IMR-90 (cell line): Measurements from ENCODE around the gene SLC2A11. TPM values are rescaled to one million over a fixed set of nuclear protein-coding genes. Genes with fewer than 3 reads are reported as not detected.

Source experiments
- ATAC-seq: fragments of 200-7000 bp; cut with Tn5 transposase; 2 replicates; pipeline ENCODE4 v1.9.1; 2020; ENCODE audit warnings: low read depth, mild to moderate bottlenecking, moderate library complexity
- BruUV-seq: library from RNA; stranded (reverse); fragments of 400-500 nt; replicated peaks from 2 replicates; lab custom pipeline; 2021; lab: Mats Ljungman, UMichigan
- CTCF ChIA-PET: fragments of 300-600 bp; formaldehyde crosslinking; extraction: SDS; loops from one replicate; lab custom pipeline; 2021; ENCODE audit warnings: antibody characterized with exemption; lab: Yijun Ruan, JAX
- POLR2A ChIA-PET: fragments of 300-600 bp; sonication (Branson Sonifier 250); formaldehyde crosslinking; loops from one replicate; lab custom pipeline; 2022; ENCODE audit warnings: antibody characterized with exemption; ENCODE audit not compliant: unreplicated experiment; lab: Charles Lee
- DNase-seq: peaks from one replicate; pipeline ENCODE4 v3.0.0; 2013
- H2AFZ ChIP-seq: replicated peaks from 2 replicates; pipeline ENCODE3; 2013; ENCODE audit warnings: low read length, mild to moderate bottlenecking; ENCODE audit not compliant: poor library complexity
- H2AK5ac ChIP-seq: 2 replicates; pipeline ENCODE4 v1.6.1; 2013; ENCODE audit warnings: low read depth, low read length, inconsistent platforms
- H2AK9ac ChIP-seq: replicated peaks from 2 replicates; pipeline ENCODE3; 2013; ENCODE audit warnings: mild to moderate bottlenecking, low read depth, low read length, moderate library complexity; ENCODE audit not compliant: poor library complexity
- H2BK120ac ChIP-seq: 2 replicates; pipeline ENCODE4 v1.6.1; 2013; ENCODE audit warnings: low read depth, low read length, inconsistent platforms
- H2BK15ac ChIP-seq: 3 replicates; pipeline ENCODE4 v1.6.1; 2013; ENCODE audit warnings: low read depth, low read length, inconsistent platforms
- H2BK20ac ChIP-seq: 2 replicates; pipeline ENCODE4 v1.6.1; 2013; ENCODE audit warnings: low read depth, mild to moderate bottlenecking, inconsistent platforms, low read length, moderate library complexity
- H2BK5ac ChIP-seq: 2 replicates; pipeline ENCODE4 v1.6.1; 2013; ENCODE audit warnings: mild to moderate bottlenecking, low read depth, low read length, inconsistent platforms; ENCODE audit not compliant: poor library complexity, severe bottlenecking
- H3K14ac ChIP-seq: replicated peaks from 2 replicates; pipeline ENCODE4 v1.6.1; 2013; ENCODE audit warnings: low read depth, low read length, inconsistent platforms
- H3K18ac ChIP-seq: 2 replicates; pipeline ENCODE4 v1.6.1; 2013; ENCODE audit warnings: low read depth, low read length, control low read depth
- H3K23ac ChIP-seq: 2 replicates; pipeline ENCODE4 v1.6.1; 2013; ENCODE audit warnings: low read depth, low read length, inconsistent platforms
- H3K27ac ChIP-seq: 2 replicates; pipeline ENCODE4 v1.5.1; 2013; ENCODE audit warnings: mild to moderate bottlenecking, control low read depth, low read length; ENCODE audit not compliant: insufficient read depth
- H3K27me3 ChIP-seq: 2 replicates; pipeline ENCODE4 v1.6.1; 2013; ENCODE audit warnings: low read length; ENCODE audit not compliant: control insufficient read depth, insufficient read depth
- H3K36me3 ChIP-seq: 2 replicates; pipeline ENCODE4 v1.6.1; 2013; ENCODE audit warnings: low read length, mixed read lengths; ENCODE audit not compliant: control insufficient read depth, insufficient read depth
- H3K4ac ChIP-seq: 2 replicates; pipeline ENCODE4 v1.6.1; 2013; ENCODE audit warnings: low read depth, low read length, inconsistent platforms
- H3K4me1 ChIP-seq: 2 replicates; pipeline ENCODE4 v1.6.1; 2013; ENCODE audit warnings: low read length, mixed read lengths; ENCODE audit not compliant: control insufficient read depth, insufficient read depth
- H3K4me2 ChIP-seq: 2 replicates; pipeline ENCODE4 v1.6.1; 2013; ENCODE audit warnings: low read depth, mild to moderate bottlenecking, control low read depth, low read length, moderate library complexity
- H3K4me3 ChIP-seq: 2 replicates; pipeline ENCODE4 v1.5.1; 2013; ENCODE audit warnings: low read depth, mild to moderate bottlenecking, control low read depth, low read length, moderate library complexity; ENCODE audit not compliant: insufficient read depth
- H3K56ac ChIP-seq: 2 replicates; pipeline ENCODE4 v1.6.1; 2013; ENCODE audit warnings: low read length, inconsistent platforms; ENCODE audit not compliant: insufficient read depth; ENCODE audit errors: extremely low read depth
- H3K79me1 ChIP-seq, 2 experiments: 2 replicates each; pipeline ENCODE4 v1.6.1; 2013; ENCODE audit warnings: low read length in 2 of 2, inconsistent platforms in 1 of 2, low read depth in 1 of 2
- H3K9ac ChIP-seq: 2 replicates; pipeline ENCODE4 v1.6.1; 2013; ENCODE audit warnings: low read depth, low read length, control low read depth
- H3K9me1 ChIP-seq: 2 replicates; pipeline ENCODE4 v1.6.1; 2013; ENCODE audit warnings: low read length, inconsistent platforms; ENCODE audit not compliant: insufficient read depth
- H3K9me3 ChIP-seq: 2 replicates; pipeline ENCODE4 v1.6.1; 2013; ENCODE audit warnings: low read length; ENCODE audit not compliant: control insufficient read depth, insufficient read depth
- H4K20me1 ChIP-seq: 2 replicates; pipeline ENCODE4 v1.6.1; 2013; ENCODE audit warnings: low read length, inconsistent platforms; ENCODE audit not compliant: insufficient read depth
- H4K5ac ChIP-seq: 2 replicates; pipeline ENCODE4 v1.6.1; 2013; ENCODE audit warnings: mild to moderate bottlenecking, low read depth, low read length, control low read depth
- H4K8ac ChIP-seq, 2 experiments: 2 replicates each; pipeline ENCODE4 v1.6.1; 2013; ENCODE audit warnings: low read depth in 2 of 2, low read length in 2 of 2, control low read depth in 1 of 2, inconsistent platforms in 1 of 2
- H4K91ac ChIP-seq: 2 replicates; pipeline ENCODE4 v1.6.1; 2013; ENCODE audit warnings: low read depth, low read length, inconsistent platforms; ENCODE audit not compliant: insufficient read depth
- BHLHE40 ChIP-seq: fragments of 150-350 bp; IDR thresholded peaks from 2 replicates; pipeline ENCODE4 v1.6.1; 2016; ENCODE audit warnings: mild to moderate bottlenecking, low read depth, low read length
- CEBPB ChIP-seq: IDR thresholded peaks from 2 replicates; pipeline ENCODE4 v1.6.1; 2012; ENCODE audit warnings: low read depth, low read length, improper control_type of control experiment
- CHD1 ChIP-seq: IDR thresholded peaks from 2 replicates; pipeline ENCODE4 v1.6.1; 2012; ENCODE audit warnings: low read depth, low read length, improper control_type of control experiment
- FOS ChIP-seq: fragments of 150-350 bp; IDR thresholded peaks from 2 replicates; pipeline ENCODE4 v1.6.1; 2016; ENCODE audit warnings: low read depth, low read length
- MAFK ChIP-seq: IDR thresholded peaks from 2 replicates; pipeline ENCODE4 v1.6.1; 2012; ENCODE audit warnings: low read depth, low read length, improper control_type of control experiment
- MAZ ChIP-seq: IDR thresholded peaks from 2 replicates; pipeline ENCODE4 v1.6.1; 2012; ENCODE audit warnings: low read depth, mild to moderate bottlenecking, low read length, improper control_type of control experiment, moderate library complexity, borderline replicate concordance
- NFE2L2 ChIP-seq: fragments of 150-350 bp; IDR thresholded peaks from 2 replicates; pipeline ENCODE4 v1.6.1; 2016; ENCODE audit warnings: low read depth, mild to moderate bottlenecking, low read length
- RAD21 ChIP-seq: IDR thresholded peaks from 2 replicates; pipeline ENCODE4 v1.6.1; 2012; ENCODE audit warnings: low read length, improper control_type of control experiment
- RCOR1 ChIP-seq: IDR thresholded peaks from 2 replicates; pipeline ENCODE4 v1.6.1; 2012; ENCODE audit warnings: mild to moderate bottlenecking, low read length, improper control_type of control experiment; ENCODE audit not compliant: insufficient replicate concordance
- RFX5 ChIP-seq: IDR thresholded peaks from 2 replicates; pipeline ENCODE4 v1.8.0; 2012; ENCODE audit warnings: low read depth, mild to moderate bottlenecking, low read length, moderate library complexity
- SMC3 ChIP-seq: fragments of 150-350 bp; IDR thresholded peaks from 2 replicates; pipeline ENCODE4 v1.6.1; 2016; ENCODE audit warnings: low read depth, mild to moderate bottlenecking, antibody characterized with exemption, low read length, moderate library complexity
- WGBS, 2 experiments: methylation state at CpG; one replicate each; pipeline versions ENCODE4 v1.1.5 to v1.1.7; 2013; ENCODE audit warnings: missing lambda C conversion rate in 2 of 2; ENCODE audit not compliant: insufficient read length in 1 of 2; ENCODE audit errors: extremely low coverage in 2 of 2; 5-methylcytosine and 5-hydroxymethylcytosine counted together
- dilution Hi-C: fragments of 300-500 bp; cut with HindIII; formaldehyde crosslinking; loops from one replicate; pipeline ENCODE4 v1.14.3; 2018; ENCODE audit warnings: low sequenced_read_pairs; ENCODE audit not compliant: unreplicated experiment
- in situ Hi-C: fragments of 300-500 bp; cut with MboI; formaldehyde crosslinking; loops from 3 replicates; pipeline ENCODE4 v1.14.3; 2019; ENCODE audit warnings: low sequenced_read_pairs, inconsistent platforms, mixed read lengths
- intact Hi-C: fragments of 100-400 bp; cut with micrococcal nuclease; formaldehyde crosslinking; loops from 2 replicates; pipeline ENCODE4 v1.10.0; 2022
- polyA plus RNA-seq, 3 experiments: library from polyadenylated mRNA; depleted of rRNA; stranded (reverse); fragments of >200 nt; gene quantifications; 2 replicates each; pipeline ENCODE4 v1.2.3, GENCODE V29; 2012; ENCODE audit warnings: low replicate concordance in 1 of 3
- total RNA-seq: library from RNA; depleted of rRNA; stranded (reverse); fragments of >200 nt; gene quantifications from 2 replicates; pipeline ENCODE4 v1.2.3, GENCODE V29; 2012
- TF ChIP-seq, protein P1 (sequence below): fragments of 150-350 bp; IDR thresholded peaks from 2 replicates; pipeline ENCODE4 v1.6.1; 2016; ENCODE audit warnings: low read depth, mild to moderate bottlenecking, low read length, moderate library complexity, borderline replicate concordance
- TF ChIP-seq, protein P2 (sequence below): fragments of 150-350 bp; IDR thresholded peaks from 2 replicates; pipeline ENCODE4 v1.6.1; 2017; ENCODE audit warnings: mild to moderate bottlenecking, antibody characterized with exemption, low read length, low read depth

Gene SLC2A11
- total and polyA plus RNA-seq, 2 of the 4 experiments (the other 2 are of a cell fraction) = 3.2 to 8.7 TPM

DNA sequence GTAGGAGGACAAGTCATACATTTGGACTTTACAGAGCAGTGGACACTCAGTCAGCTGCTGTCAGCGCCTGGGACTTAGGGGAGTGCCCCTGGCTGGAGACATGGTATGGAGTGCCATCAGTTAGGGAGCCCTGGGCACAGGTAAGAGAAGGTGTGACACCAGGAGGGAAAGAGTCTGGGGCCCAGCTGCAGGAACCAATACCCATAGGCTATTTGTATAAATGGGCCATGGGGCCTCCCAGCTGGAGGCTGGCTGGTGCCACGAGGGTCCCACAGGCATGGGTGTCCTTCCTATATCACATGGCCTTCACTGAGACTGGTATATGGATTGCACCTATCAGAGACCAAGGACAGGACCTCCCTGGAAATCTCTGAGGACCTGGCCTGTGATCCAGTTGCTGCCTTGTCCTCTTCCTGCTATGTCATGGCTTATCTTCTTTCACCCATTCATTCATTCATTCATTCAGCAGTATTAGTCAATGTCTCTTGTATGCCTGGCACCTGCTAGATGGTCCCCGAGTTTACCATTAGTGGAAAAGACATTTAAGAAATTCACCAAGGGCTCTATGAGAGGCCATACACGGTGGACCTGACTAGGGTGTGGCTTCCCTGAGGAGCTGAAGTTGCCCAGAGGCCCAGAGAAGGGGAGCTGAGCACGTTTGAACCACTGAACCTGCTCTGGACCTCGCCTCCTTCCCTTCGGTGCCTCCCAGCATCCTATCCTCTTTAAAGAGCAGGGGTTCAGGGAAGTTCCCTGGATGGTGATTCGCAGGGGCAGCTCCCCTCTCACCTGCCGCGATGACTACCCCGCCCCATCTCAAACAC, 35.7 kb downstream of the SLC2A11 start:
- H3K27me3 ChIP-seq = no peaks in the 10 kb centered on the region
- H2AFZ ChIP-seq = peak overlapping the region; percentile 97
- H3K79me1 ChIP-seq = peaks cover 17 to 31% of the 10 kb centered on the region in 2 experiments
- H2AK9ac ChIP-seq = peak overlapping the region; percentile 100
- H3K27ac ChIP-seq = peak overlapping the region; percentile 77
- peak overlapping the region; percentile 82 for H3K14ac ChIP-seq
- H4K5ac ChIP-seq = peak overlapping the region; percentile 97
- no TSS peak for BruUV-seq
- H3K4ac ChIP-seq = peak overlapping the region; percentile 95
- peaks cover 24% of the 10 kb centered on the region for H3K36me3 ChIP-seq
- peak overlapping the region; percentile 96 for H2AK5ac ChIP-seq
- intact Hi-C loops = no loop called here
- dilution Hi-C loops = no loop called here
- H2BK20ac ChIP-seq = peak overlapping the region; percentile 41
- H3K9me1 ChIP-seq = peaks cover 25% of the 10 kb centered on the region
- H2BK5ac ChIP-seq = peak overlapping the region; percentile 61
- POLR2A ChIA-PET = interaction anchor here (1.2 kb wide), 1 partner anchor 20 kb away, joined by 7 read pairs; no protein-coding TSS in a partner anchor
- peak overlapping the region; percentile 94 for H3K4me3 ChIP-seq
- peak overlapping the region; percentile 50; the same call in 1 of the 2 replicates for H3K56ac ChIP-seq
- peak overlapping the region; percentile 56 for H2BK120ac ChIP-seq
- peak overlapping the region; percentile 78; the same call in 2 of the 3 replicates for H2BK15ac ChIP-seq
- H3K18ac ChIP-seq = peak overlapping the region; percentile 83
- peaks cover 15% of the 10 kb centered on the region for H3K4me1 ChIP-seq
- peak overlapping the region; percentile 99 for H4K8ac ChIP-seq
- CTCF ChIA-PET = interaction anchor here (1.0 to 1.3 kb wide), 4 partner anchors 8 to 36 kb away, joined by 3 to 6 read pairs (median 4); partner anchors contain the start of gene SLC2A11
- peak overlapping the region; percentile 70 for H3K9ac ChIP-seq
- DNase-seq (no peak), ATAC-seq (no peak)
- peak overlapping the region; percentile 90 for H4K91ac ChIP-seq
- H3K23ac ChIP-seq = peak overlapping the region; percentile 33; the same call in 1 of the 2 replicates
- no peaks in the 10 kb centered on the region for H3K9me3 ChIP-seq
- peak overlapping the region; percentile 75 for H3K4me2 ChIP-seq
- WGBS, 2 experiments = 64% methylated on average over 4 of the region's 11 CpGs; no CpG with 5 or more reads in 1 of the 2 experiments
- H4K20me1 ChIP-seq = peaks cover 24% of the 10 kb centered on the region
- in situ Hi-C loops = no loop called here
- TF ChIP-seq BHLHE40 (no peak), CEBPB (no peak), MAFK (no peak), RAD21 (no peak), MAZ (no peak), NFE2L2 (no peak), RCOR1 (no peak), CHD1 (no peak), SMC3 (no peak), RFX5 (no peak), FOS (no peak)
- TF ChIP-seq, protein P1, sequence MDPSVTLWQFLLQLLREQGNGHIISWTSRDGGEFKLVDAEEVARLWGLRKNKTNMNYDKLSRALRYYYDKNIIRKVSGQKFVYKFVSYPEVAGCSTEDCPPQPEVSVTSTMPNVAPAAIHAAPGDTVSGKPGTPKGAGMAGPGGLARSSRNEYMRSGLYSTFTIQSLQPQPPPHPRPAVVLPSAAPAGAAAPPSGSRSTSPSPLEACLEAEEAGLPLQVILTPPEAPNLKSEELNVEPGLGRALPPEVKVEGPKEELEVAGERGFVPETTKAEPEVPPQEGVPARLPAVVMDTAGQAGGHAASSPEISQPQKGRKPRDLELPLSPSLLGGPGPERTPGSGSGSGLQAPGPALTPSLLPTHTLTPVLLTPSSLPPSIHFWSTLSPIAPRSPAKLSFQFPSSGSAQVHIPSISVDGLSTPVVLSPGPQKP = no peak
- TF ChIP-seq, protein P2, sequence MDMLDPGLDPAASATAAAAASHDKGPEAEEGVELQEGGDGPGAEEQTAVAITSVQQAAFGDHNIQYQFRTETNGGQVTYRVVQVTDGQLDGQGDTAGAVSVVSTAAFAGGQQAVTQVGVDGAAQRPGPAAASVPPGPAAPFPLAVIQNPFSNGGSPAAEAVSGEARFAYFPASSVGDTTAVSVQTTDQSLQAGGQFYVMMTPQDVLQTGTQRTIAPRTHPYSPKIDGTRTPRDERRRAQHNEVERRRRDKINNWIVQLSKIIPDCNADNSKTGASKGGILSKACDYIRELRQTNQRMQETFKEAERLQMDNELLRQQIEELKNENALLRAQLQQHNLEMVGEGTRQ = no peak
